NCI-H1417 (cell line): ENCODE results near the gene CCDC38.
A peak's percentile ranks its signal among the peaks of the same experiment; 100 is the strongest.

ENCODE experiments used
- DNase-seq, 3 experiments: peaks; one replicate each; lab custom pipeline; 2025; lab: John Stamatoyannopoulos, UW

CCDC38 gene

GRCh38 chr12:95962222-95962621 lies 19.8 kb upstream of the CCDC38 start:
- peak; percentile 22 to 94 (median 66) for DNase-seq

GRCh38 chr12:95960241-95960640 lies 17.8 kb upstream of the CCDC38 start:
- no peak for DNase-seq

DNA sequence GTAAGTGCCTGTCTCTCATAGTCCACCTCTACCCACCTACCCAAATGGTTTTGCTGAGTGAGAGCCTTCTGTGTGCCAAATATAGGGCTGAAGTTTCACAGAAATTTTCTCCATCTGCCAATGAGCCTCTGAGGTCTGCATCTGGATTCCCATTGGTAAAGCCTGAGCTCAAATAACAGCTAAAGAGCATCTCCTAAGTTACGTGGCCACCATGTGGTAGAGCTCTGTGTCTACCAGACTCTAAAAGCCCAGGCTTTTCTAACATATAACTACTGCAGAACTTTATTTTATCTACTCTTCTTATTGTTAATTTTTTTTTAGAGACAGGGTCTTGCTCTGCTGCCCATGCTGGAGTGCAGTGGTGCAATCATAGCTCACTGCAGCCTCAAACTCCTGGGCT lies 16.7 kb upstream of the CCDC38 start:
- peak in 2 of 3 experiments; percentile 10 to 38 for DNase-seq

GRCh38 chr12:95956557-95957145 lies 14.2 kb upstream of the CCDC38 start:
- no peak for DNase-seq

DNA sequence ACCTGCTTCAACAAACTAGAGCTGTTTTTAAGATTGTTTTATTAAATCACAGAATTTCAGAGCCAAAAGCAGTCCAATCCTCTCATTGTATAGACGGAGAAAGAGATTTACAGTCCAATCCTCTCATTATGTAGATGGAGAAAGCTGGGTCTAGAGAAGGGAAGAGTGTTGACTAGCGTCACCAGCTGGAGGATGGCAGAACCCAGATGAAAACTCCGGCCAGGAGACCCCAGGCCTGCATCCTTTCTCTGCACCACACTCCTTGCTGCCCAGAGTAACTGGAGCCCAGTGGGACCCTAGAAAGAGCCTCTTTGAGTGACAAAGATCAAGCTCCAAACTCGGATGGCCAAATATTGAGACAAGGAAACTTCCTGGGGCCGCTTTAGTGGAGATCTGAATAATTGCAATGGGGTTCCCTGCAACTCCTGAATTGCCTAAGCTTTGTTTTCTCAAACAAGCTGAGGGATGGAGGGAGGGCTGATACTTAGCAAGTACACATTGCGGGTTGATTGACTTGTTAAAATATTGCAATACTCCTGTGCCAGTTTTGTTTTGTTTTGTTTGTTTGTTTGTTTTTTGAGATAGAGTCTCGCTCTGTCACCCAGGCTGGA lies 13.2 kb upstream of the CCDC38 start:
- DNase-seq = no peak

DNA sequence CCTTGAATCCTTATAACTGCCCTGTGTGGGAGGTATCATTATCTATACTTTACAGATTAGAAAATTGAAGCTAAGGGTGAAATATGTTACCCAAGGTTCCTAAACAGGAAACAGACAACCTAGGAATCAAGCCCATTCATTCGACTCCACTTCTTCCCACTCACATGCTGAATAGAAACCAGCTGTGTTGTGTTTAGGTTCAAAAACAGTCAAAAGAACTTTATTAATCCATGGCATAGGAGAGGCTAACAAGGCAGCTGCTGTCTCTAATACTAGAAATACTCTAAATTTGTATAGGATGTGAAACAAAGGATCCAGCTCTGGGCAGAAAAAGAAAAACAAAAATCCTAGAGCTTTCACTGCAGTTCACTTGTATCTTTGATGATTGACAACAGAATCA lies 10.6 kb upstream of the CCDC38 start:
- DNase-seq = no peak

GRCh38 chr12:95951515-95951914 lies 9.1 kb upstream of the CCDC38 start:
- DNase-seq = peak in 1 of 3 experiments; percentile 33

DNA sequence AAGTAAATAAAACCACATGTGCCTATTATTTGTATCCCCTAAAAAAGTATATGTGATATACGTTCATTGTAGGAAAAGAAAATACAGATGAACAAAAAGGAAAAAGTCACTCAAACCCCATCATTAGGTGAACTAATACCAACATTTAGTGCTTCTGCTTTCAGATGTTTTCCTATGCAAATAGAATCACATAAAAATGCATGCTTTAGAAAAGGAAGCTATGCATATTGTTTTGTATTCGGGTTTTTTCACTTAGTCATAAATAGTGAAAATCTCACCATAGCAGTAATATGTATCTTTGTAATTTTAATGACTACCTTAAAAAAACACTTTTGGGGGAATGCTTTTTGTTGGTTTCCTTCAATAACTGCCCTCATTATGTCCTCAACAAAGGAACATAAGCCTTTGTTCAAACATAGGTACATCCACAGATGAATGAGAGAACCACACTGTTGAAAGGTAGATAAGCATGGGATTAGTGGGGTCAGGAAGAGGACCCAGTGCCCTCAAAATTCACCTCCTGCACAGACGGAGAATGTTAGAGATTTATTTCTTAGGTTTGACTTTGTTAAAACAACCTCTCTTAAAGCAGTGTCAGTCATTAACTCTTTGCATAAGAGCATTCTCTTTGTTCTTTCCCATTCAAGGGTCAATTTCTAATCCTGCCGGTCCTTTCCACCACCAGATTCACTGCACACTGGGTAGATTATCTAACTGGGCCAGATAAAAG lies 7.2 kb upstream of the CCDC38 start:
- DNase-seq = peak in 2 of 3 experiments; percentile 27 to 74

DNA sequence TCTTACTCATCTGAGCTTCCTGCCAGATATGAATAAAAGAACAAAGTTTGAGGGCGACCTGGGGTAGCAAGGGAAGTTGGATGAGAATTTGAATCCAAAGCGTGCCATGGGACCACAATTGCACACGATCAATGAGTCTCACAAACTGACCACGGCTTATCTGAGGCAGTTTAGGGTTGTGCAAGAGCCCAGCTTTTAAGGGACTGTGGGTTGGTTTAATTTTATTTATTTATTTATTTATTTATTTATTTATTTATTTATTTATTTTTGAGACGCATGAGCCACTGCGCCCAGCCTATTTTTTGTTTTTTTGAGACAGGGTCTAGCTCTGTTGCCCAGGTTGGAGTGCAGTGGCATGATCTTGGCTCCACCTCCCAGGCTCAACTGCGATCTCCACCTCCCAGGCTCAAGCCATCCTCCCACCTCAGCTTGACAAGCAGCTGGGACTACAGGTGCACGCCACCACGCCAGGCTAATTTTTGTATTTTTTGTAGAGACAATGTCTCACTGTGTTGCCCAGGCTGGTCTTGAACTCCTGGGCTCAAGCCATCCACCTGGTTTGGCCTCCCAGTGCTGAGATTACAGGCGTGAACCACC lies 1.8 kb upstream of the CCDC38 start:
- DNase-seq = no peak

GRCh38 chr12:95943330-95943842 lies 972 bp upstream of the CCDC38 start, which contains the start of gene AMDHD1:
TSS of gene AMDHD1 (plus strand) at chr12:95943331. CDS start at chr12:95943399, 68 bp downstream.
- DNase-seq = peak; percentile 52 to 88 (median 87)

- DNase-seq = peak in 1 of 3 experiments; percentile 80
Observed at GRCh38 chr12:95942101-95942523, 302 bp downstream of the CCDC38 start.

DNA sequence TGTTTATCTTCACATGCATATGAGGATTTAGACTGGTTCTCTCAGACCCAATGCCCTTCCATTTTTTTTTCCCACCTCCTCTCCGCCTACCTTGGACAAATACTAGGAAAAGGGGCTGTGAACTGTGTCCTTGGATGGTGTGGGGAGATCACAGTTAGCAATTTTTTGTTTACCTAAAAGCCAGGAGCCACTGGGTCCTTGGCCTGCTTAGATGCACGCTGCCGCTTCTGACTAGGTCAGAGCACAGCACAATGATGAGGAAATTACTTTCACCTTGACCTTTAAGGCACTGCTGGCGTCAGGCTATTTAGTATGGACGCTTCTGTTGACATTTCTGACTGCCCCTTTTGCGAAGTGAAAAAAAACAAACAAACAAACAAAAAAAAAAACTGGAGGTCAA lies 1.9 kb downstream of the CCDC38 start:
- no peak for DNase-seq

GRCh38 chr12:95922231-95922630 lies 20.2 kb downstream of the CCDC38 start:
- no peak for DNase-seq

DNA sequence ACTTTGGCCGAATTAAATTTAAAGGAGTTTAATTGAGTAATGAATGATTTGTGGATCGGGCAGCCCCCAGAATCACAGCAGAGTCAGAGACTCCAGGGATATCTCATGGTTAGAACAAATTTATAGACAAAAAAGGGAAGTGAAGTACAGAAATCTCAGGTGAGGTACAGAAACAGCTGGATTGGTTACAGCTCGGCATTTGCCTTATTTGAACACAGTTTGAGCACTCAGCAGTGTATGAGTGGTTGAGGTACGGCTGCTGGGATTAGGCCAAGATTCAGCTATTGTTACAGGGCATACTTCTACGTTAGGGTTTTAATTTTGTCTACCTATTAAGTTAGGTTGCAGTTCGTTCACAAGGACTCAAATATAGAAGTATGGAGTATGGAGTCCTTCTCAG lies 23.3 kb downstream of the CCDC38 start:
- DNase-seq = no peak

GRCh38 chr12:95918194-95918993 lies 24.0 kb downstream of the CCDC38 start:
- peak; percentile 61 to 81 (median 73) for DNase-seq

GRCh38 chr12:95909871-95910270 lies 32.5 kb downstream of the CCDC38 start:
- DNase-seq = no peak

DNA sequence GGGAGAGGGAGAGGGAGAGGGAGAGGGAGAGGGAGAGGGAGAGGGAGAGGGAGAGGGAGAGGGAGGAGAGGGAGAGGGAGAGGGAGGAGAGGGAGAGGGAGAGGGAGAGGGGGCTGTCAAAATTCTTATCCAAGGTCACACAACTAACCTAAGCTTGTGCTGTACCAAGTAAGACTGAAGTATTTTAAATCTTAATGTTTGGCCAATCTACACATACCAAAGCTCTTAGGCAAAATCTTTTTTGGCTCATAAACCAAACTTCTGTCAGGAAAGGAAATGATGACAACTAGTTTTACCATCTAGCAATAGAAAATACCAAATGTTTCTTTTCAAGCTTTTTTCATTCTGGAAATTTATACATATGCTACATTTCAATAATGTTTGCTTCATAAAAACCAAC lies 33.8 kb downstream of the CCDC38 start:
- DNase-seq = no peak

DNA sequence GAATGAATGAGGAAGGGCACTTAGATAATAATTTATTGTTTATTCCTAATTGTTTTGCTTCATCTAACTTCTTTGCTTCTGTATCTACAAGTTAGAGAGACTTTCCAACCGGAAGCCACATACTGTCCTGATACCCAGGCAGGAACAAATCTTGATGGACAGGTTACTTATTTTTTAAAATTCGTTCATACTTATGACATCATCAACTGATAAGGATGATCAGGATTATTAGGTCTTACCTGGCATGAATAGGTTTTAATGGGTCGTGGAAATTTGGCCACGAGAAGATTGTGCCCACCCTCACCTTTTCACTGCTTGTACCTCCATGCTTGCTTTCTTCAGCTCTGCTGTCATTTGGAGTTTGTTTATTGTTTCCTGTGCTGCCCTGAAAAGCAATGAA lies 44.3 kb downstream of the CCDC38 start:
- DNase-seq = no peak

GRCh38 chr12:95896846-95897245 lies 45.6 kb downstream of the CCDC38 start:
- no peak for DNase-seq

DNA sequence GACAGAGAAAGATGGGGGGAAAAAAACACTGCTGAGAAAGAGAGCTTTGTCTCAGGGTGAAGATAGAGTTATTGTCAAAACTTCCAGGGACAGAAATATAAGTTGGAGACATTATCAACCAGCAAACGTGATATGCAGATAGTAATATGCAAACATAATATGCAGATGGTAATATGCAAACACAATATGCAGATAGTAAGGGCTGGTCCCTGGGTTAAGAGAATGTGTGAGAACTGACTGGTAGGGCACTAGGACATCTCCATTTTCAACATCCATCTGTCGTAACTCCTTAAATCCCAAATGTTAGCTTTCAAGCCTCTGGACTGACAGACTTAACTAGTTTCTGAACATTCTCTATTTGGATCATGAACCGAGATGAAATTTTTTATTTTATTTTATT lies 51.5 kb downstream of the CCDC38 start:
- no peak for DNase-seq

- no peak for DNase-seq
Observed at GRCh38 chr12:95887311-95887710, 55.1 kb downstream of the CCDC38 start.

GRCh38 chr12:95884998-95885397 lies 57.4 kb downstream of the CCDC38 start:
- DNase-seq = no peak
